Measurements from ENCODE around the gene ANKRD27.

Gene ANKRD27

DNA sequence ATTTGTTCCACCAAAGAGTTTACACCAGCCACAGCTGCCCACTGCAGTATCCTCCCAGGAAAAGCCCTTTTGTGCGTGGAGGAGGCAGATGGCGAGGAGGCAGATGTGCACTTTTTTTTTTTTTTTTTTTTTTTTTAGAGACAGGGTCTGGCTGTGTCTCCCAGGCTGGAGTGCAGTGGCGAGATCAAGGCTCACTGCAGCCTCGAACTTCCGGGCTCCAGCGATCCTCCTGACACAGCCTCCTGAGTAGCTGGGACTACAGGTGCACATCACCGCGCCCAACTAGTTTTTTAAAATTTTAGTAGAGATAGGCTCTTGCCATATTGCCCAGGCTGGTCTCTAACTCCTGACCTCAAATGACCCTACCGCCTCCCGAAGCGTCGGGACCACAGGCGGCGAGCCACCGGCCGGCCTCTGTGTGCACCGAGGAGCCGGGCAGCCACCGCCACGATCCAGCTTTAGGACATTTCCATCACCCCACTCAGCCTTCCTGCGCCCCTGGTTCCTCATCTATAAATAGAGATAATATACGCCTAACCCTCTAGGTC, 94.6 kb downstream of the ANKRD27 start (continued):
- TF ChIP-seq, protein P1, sequence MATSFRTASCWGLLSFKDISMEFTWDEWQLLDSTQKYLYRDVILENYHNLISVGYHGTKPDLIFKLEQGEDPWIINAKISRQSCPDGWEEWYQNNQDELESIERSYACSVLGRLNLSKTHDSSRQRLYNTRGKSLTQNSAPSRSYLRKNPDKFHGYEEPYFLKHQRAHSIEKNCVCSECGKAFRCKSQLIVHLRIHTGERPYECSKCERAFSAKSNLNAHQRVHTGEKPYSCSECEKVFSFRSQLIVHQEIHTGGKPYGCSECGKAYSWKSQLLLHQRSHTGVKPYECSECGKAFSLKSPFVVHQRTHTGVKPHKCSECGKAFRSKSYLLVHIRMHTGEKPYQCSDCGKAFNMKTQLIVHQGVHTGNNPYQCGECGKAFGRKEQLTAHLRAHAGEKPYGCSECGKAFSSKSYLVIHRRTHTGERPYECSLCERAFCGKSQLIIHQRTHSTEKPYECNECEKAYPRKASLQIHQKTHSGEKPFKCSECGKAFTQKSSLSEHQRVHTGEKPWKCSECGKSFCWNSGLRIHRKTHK (tag by site-specific recombination; IDR thresholded peaks at IDR 0.05): no peak
- no peak for TF ChIP-seq ZBTB48 (tag by site-specific recombination; IDR thresholded peaks at IDR 0.05)
- TF ChIP-seq, protein P2, sequence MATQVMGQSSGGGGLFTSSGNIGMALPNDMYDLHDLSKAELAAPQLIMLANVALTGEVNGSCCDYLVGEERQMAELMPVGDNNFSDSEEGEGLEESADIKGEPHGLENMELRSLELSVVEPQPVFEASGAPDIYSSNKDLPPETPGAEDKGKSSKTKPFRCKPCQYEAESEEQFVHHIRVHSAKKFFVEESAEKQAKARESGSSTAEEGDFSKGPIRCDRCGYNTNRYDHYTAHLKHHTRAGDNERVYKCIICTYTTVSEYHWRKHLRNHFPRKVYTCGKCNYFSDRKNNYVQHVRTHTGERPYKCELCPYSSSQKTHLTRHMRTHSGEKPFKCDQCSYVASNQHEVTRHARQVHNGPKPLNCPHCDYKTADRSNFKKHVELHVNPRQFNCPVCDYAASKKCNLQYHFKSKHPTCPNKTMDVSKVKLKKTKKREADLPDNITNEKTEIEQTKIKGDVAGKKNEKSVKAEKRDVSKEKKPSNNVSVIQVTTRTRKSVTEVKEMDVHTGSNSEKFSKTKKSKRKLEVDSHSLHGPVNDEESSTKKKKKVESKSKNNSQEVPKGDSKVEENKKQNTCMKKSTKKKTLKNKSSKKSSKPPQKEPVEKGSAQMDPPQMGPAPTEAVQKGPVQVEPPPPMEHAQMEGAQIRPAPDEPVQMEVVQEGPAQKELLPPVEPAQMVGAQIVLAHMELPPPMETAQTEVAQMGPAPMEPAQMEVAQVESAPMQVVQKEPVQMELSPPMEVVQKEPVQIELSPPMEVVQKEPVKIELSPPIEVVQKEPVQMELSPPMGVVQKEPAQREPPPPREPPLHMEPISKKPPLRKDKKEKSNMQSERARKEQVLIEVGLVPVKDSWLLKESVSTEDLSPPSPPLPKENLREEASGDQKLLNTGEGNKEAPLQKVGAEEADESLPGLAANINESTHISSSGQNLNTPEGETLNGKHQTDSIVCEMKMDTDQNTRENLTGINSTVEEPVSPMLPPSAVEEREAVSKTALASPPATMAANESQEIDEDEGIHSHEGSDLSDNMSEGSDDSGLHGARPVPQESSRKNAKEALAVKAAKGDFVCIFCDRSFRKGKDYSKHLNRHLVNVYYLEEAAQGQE (tag by site-specific recombination; IDR thresholded peaks at IDR 0.05): peak; percentile 30; the same call in 1 of the 2 replicates
- TF ChIP-seq ZNF324 (tag by site-specific recombination; IDR thresholded peaks at IDR 0.05): no peak; the same call in 1 of the 2 replicates
- TF ChIP-seq ZNF629 (tag by site-specific recombination; IDR thresholded peaks at IDR 0.05): no peak
- TF ChIP-seq ZNF626 (tag by site-specific recombination; IDR thresholded peaks at IDR 0.05): no peak
- TF ChIP-seq ZNF266 (tag by site-specific recombination; IDR thresholded peaks at IDR 0.05; ENCODE audit: low read depth): no peak
- no peak for TF ChIP-seq ZIC2 (tag by site-specific recombination; IDR thresholded peaks at IDR 0.05)
- TF ChIP-seq GLIS1 (tag by site-specific recombination; IDR thresholded peaks at IDR 0.05): peak; percentile 50; the same call in 1 of the 2 replicates
- TF ChIP-seq, protein P3, sequence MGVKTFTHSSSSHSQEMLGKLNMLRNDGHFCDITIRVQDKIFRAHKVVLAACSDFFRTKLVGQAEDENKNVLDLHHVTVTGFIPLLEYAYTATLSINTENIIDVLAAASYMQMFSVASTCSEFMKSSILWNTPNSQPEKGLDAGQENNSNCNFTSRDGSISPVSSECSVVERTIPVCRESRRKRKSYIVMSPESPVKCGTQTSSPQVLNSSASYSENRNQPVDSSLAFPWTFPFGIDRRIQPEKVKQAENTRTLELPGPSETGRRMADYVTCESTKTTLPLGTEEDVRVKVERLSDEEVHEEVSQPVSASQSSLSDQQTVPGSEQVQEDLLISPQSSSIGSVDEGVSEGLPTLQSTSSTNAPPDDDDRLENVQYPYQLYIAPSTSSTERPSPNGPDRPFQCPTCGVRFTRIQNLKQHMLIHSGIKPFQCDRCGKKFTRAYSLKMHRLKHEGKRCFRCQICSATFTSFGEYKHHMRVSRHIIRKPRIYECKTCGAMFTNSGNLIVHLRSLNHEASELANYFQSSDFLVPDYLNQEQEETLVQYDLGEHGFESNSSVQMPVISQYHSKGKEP (tag by site-specific recombination; IDR thresholded peaks at IDR 0.05): no peak
- TF ChIP-seq WT1 (tag by site-specific recombination; IDR thresholded peaks at IDR 0.05): no peak; the same call in 1 of the 2 replicates
- TF ChIP-seq SCRT1 (tag by site-specific recombination; IDR thresholded peaks at IDR 0.05; ENCODE audit: borderline replicate concordance): peak; percentile 87
- TF ChIP-seq ZNF223 (tag by site-specific recombination; IDR thresholded peaks at IDR 0.05): no peak
- TF ChIP-seq HOXC10 (CRISPR knock-in tag; IDR thresholded peaks at IDR 0.05): no peak
- TF ChIP-seq ZNF416 (tag by site-specific recombination; IDR thresholded peaks at IDR 0.05): no peak
- no peak for TF ChIP-seq ATF2 (tag by site-specific recombination; IDR thresholded peaks at IDR 0.05; ENCODE audit: low read depth)
- TF ChIP-seq, protein P4, sequence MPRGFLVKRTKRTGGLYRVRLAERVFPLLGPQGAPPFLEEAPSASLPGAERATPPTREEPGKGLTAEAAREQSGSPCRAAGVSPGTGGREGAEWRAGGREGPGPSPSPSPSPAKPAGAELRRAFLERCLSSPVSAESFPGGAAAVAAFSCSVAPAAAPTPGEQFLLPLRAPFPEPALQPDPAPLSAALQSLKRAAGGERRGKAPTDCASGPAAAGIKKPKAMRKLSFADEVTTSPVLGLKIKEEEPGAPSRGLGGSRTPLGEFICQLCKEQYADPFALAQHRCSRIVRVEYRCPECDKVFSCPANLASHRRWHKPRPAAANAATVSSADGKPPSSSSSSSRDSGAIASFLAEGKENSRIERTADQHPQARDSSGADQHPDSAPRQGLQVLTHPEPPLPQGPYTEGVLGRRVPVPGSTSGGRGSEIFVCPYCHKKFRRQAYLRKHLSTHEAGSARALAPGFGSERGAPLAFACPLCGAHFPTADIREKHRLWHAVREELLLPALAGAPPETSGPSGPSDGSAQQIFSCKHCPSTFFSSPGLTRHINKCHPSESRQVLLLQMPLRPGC (tag by site-specific recombination; IDR thresholded peaks at IDR 0.05): no peak
- TF ChIP-seq SCRT2 (tag by site-specific recombination; IDR thresholded peaks at IDR 0.05): peak; percentile 98; the same call in 1 of the 2 replicates
- no peak for TF ChIP-seq ZNF664 (tag by site-specific recombination; IDR thresholded peaks at IDR 0.05)
- TF ChIP-seq ZNF585B (tag by site-specific recombination; IDR thresholded peaks at IDR 0.05): no peak
- TF ChIP-seq ZNF18 (tag by site-specific recombination; IDR thresholded peaks at IDR 0.05): no peak
- peak; percentile 62; the same call in 1 of the 2 replicates for TF ChIP-seq KLF7 (tag by site-specific recombination; IDR thresholded peaks at IDR 0.05; ENCODE audit: borderline replicate concordance)
- peak; percentile 66 for TF ChIP-seq ZNF2 (tag by site-specific recombination; IDR thresholded peaks at IDR 0.05)
- TF ChIP-seq ZNF426 (tag by site-specific recombination; IDR thresholded peaks at IDR 0.05): no peak
- no peak for TF ChIP-seq GFI1B (tag by site-specific recombination; IDR thresholded peaks at IDR 0.05)
- peak; percentile 27; the same call in 1 of the 2 replicates for TF ChIP-seq CTCF (tag by site-specific recombination; IDR thresholded peaks at IDR 0.05)

All from HEK293 (cell line).